C4-2B (cell line): ENCODE results near the gene UBR1.
A peak's percentile ranks its signal among the peaks of the same experiment; 100 is the strongest.

Source experiments
- H3K27ac ChIP-seq: fragments of 450-650 bp; 2 replicates; pipeline ENCODE4 v1.5.1; 2017
- CTCF ChIP-seq: fragments of 450-650 bp; conservative IDR thresholded peaks from 2 replicates; pipeline ENCODE4 v1.5.1; 2017; ENCODE audit warnings: mild to moderate bottlenecking
- ZFX ChIP-seq: fragments of 450-650 bp; IDR thresholded peaks from 2 replicates; pipeline ENCODE4 v1.6.1; 2017

UBR1 gene

GRCh38 chr15:43127752-43128151 is 21.9 kb upstream of the UBR1 start:
- H3K27ac ChIP-seq = peak overlapping the region; percentile 64
- no peak for TF ChIP-seq ZFX
- TF ChIP-seq CTCF = no peak

DNA sequence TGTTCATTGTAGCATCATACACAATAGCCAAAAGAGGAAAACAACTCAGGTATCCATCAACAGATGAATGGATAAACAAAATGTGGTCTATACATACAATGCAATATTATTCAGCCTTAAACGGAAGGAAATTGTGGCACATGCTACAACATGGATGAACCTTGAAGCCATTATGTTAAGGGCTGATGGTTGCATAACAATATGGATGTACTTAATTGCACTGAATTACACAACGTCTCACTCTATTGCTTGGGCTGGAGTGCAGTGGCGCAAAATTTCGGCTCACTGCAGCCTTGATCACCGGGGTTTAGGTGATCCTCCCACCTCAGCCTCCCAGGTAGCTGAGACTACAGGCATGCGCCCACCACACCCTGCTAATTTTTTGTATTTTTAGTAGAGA is 20.5 kb upstream of the UBR1 start:
- TF ChIP-seq ZFX = no peak
- TF ChIP-seq CTCF = no peak
- H3K27ac ChIP-seq = peak overlapping the region; percentile 64

DNA sequence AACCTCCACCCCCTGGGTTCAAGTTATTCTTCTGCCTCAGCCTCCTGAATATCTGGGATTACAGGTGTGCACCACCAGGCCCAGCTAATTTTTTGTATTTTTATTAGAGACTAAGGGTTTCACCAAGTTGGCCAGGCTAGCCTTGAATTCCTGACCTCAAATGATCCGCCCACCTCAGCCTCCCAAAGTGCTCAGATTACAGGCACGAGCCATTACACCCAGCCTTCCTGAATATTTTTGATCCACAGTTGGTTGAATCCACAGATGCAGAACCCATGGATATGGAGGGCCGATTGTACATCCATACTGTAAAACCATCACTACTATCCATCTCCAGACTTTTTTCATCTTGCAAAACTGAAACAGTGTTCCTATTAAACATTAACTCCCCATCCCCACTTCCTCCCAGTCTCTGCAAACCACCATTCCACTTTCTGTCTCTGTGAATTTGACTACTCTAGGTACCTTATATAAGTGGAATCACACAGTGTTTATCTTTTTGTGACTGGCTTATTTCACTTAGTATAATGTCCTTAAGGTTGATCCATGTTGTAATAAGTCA is 19.3 kb upstream of the UBR1 start:
- TF ChIP-seq CTCF = no peak
- TF ChIP-seq ZFX = no peak

GRCh38 chr15:43121863-43122262 is 16.0 kb upstream of the UBR1 start:
- no peak for TF ChIP-seq ZFX
- H3K27ac ChIP-seq = no peak overlapping the region

More for the DNA sequence above, 19.3 kb upstream of the UBR1 start:
- no peak overlapping the region for H3K27ac ChIP-seq

GRCh38 chr15:43118829-43119228 is 13.0 kb upstream of the UBR1 start:
- no peak overlapping the region for H3K27ac ChIP-seq
- TF ChIP-seq CTCF (no peak), ZFX (no peak)

DNA sequence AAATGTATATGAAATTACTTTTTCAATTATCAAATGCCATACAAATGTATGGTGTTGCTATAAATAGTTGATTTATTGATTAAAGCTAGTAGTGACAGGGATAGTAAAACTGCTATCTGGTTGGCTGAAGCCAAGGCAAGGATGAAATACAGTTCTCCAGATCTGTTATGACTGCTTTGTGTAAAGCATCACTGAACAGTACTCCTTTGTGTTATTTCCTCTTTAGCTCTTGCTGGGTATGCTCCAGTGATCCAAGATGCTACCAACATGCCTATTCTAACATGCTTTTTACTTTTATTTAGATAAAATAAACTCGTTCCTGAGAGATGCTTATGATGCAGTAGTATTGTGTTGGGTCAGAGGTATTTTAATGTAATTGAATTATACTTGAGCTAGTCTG is 12.4 kb upstream of the UBR1 start:
- TF ChIP-seq CTCF (no peak), ZFX (no peak)
- no peak overlapping the region for H3K27ac ChIP-seq

- H3K27ac ChIP-seq = no peak overlapping the region
- TF ChIP-seq CTCF (no peak), ZFX (no peak)
Measured at GRCh38 chr15:43111354-43111753, 5.5 kb upstream of the UBR1 start.

GRCh38 chr15:43107751-43108150 is 1.9 kb upstream of the UBR1 start:
- H3K27ac ChIP-seq = no peak overlapping the region
- TF ChIP-seq ZFX (no peak), CTCF (no peak)
